Endometrium (tissue), 2 donors: ENCODE data around the gene OR3A2.
"Not testable (repeated sequence)": the region's sequence is repeated elsewhere in the genome, so short reads cannot be mapped to it uniquely, and the experiment has no call there.

ENCODE experiments used
- FAIRE-seq: peaks from 2 replicates; lab custom pipeline; 2012; peaks lifted over from hg19 to GRCh38; lab: Jason Lieb, UNC
- donor health status: control.
- donor health status: control.

OR3A2 gene

GRCh38 chr17:3293548-3293947 is 92.6 kb downstream of the OR3A2 start:
- FAIRE-seq = not testable (repeated sequence)

GRCh38 chr17:3282901-3283300 is 103.2 kb downstream of the OR3A2 start:
- FAIRE-seq = no peak

- FAIRE-seq = no peak
Observed at GRCh38 chr17:3276126-3276525, 110.0 kb downstream of the OR3A2 start.

- no peak for FAIRE-seq
Observed at GRCh38 chr17:3271072-3271848, 114.8 kb downstream of the OR3A2 start.

- no peak for FAIRE-seq
Observed at GRCh38 chr17:3260600-3260999, 125.5 kb downstream of the OR3A2 start.

- no peak for FAIRE-seq
Observed at GRCh38 chr17:3260163-3260562, 125.9 kb downstream of the OR3A2 start.

- no peak for FAIRE-seq
Observed at GRCh38 chr17:3256575-3256974, 129.5 kb downstream of the OR3A2 start.

GRCh38 chr17:3249013-3249412 is 137.1 kb downstream of the OR3A2 start:
- FAIRE-seq = not testable (repeated sequence)

GRCh38 chr17:3244841-3245240 is 141.3 kb downstream of the OR3A2 start:
- not testable (repeated sequence) for FAIRE-seq

GRCh38 chr17:3241044-3241443 is 145.1 kb downstream of the OR3A2 start:
- FAIRE-seq = not testable (repeated sequence)

- FAIRE-seq = not testable (repeated sequence)
Observed at GRCh38 chr17:3238685-3239084, 147.4 kb downstream of the OR3A2 start.

GRCh38 chr17:3232300-3232699 is 153.8 kb downstream of the OR3A2 start:
- not testable (repeated sequence) for FAIRE-seq
